HepG2 (cell line): ENCODE results near the gene GPR42. TPM values are rescaled to one million over a fixed set of nuclear protein-coding genes. Genes with fewer than 3 reads are reported as not detected.
A peak's percentile ranks its signal among the peaks of the same experiment; 100 is the strongest.

Experiments used
- ATAC-seq: fragments of 200-7000 bp; cut with Tn5 transposase; 3 replicates; pipeline ENCODE4 v1.9.1; 2020; ENCODE audit warnings: mild to moderate bottlenecking, moderate library complexity
- BruUV-seq: library from RNA; stranded (reverse); fragments of 400-500 nt; replicated peaks from 2 replicates; lab custom pipeline; 2021; lab: Mats Ljungman, UMichigan
- CTCF ChIA-PET: fragments of 300-600 bp; formaldehyde crosslinking; extraction: SDS; loops from one replicate; lab custom pipeline; 2021; ENCODE audit warnings: low total read pairs, inconsistent platforms, low intra/inter-chr PET ratio; lab: Yijun Ruan, JAX
- POLR2A ChIA-PET: fragments of 350-600 bp; sonication (Branson Sonifier 250); formaldehyde crosslinking; loops from one replicate; lab custom pipeline; 2020; ENCODE audit warnings: antibody characterized with exemption, inconsistent platforms; lab: Yijun Ruan, JAX
- DNase-seq: peaks from one replicate; pipeline ENCODE4 v3.0.0-alpha.2; 2015; ENCODE audit warnings: low spot score
- FAIRE-seq: peaks from 3 replicates; lab custom pipeline; 2011; peaks lifted over from hg19 to GRCh38; lab: Jason Lieb, UNC
- H2AFZ ChIP-seq: one replicate; pipeline ENCODE4 v1.6.1; 2011; ENCODE audit warnings: low read length, inconsistent platforms
- H3K27ac ChIP-seq: fragments of 300-600 bp; 3 replicates; pipeline ENCODE4 v1.8.0; 2011; ENCODE audit warnings: mixed run types, mild to moderate bottlenecking, mixed read lengths, low read length, inconsistent platforms; ENCODE audit not compliant: insufficient read depth; ENCODE audit errors: extremely low read length
- H3K27me3 ChIP-seq, 2 experiments: fragments of 200-600 bp in 1 of 2; 2 replicates in 1 of 2; 3 replicates in 1 of 2; pipeline versions ENCODE4 v1.6.0 to v1.8.0; 2011; ENCODE audit warnings: low read length in 2 of 2, mild to moderate bottlenecking in 2 of 2, moderate library complexity in 2 of 2, inconsistent platforms in 1 of 2; ENCODE audit not compliant: insufficient read depth in 2 of 2, control insufficient read depth in 1 of 2
- H3K36me3 ChIP-seq, 2 experiments: fragments of 200-600 bp in 1 of 2; replicated peaks in 1 of 2; 2 replicates in 1 of 2; 3 replicates in 1 of 2; pipeline versions ENCODE4 v1.5.1 to v1.8.0; 2011; ENCODE audit warnings: low read length in 2 of 2, inconsistent platforms in 1 of 2; ENCODE audit not compliant: insufficient read depth in 2 of 2, control insufficient read depth in 1 of 2
- H3K4me1 ChIP-seq: 2 replicates; pipeline ENCODE4 v1.5.1; 2012; ENCODE audit warnings: low read length, inconsistent platforms; ENCODE audit not compliant: insufficient read depth
- H3K4me2 ChIP-seq: 2 replicates; pipeline ENCODE4 v1.6.0; 2011; ENCODE audit warnings: low read depth, low read length, inconsistent platforms
- H3K4me3 ChIP-seq, 3 experiments: fragments of 200-600 bp in 1 of 3; sonication (generic), shearing (Covaris generic) in 1 of 3; replicated peaks in 1 of 3; 2 replicates each; pipeline ENCODE4 v1.5.1; 2011 to 2016; ENCODE audit warnings: low read length in 3 of 3, inconsistent platforms in 2 of 3, low read depth in 2 of 3, mild to moderate bottlenecking in 2 of 3, control low read depth in 1 of 3, mixed read lengths in 1 of 3; ENCODE audit not compliant: insufficient read depth in 1 of 3
- H3K79me2 ChIP-seq: one replicate; pipeline ENCODE4 v1.6.1; 2011; ENCODE audit warnings: low read length, inconsistent platforms; ENCODE audit not compliant: insufficient read depth
- H3K9ac ChIP-seq: 2 replicates; pipeline ENCODE4 v1.6.0; 2011; ENCODE audit warnings: mild to moderate bottlenecking, low read depth, low read length, inconsistent platforms; ENCODE audit not compliant: insufficient read depth
- H3K9me3 ChIP-seq: 2 replicates; pipeline ENCODE4 v1.5.1; 2012; ENCODE audit warnings: mild to moderate bottlenecking, low read length
- H4K20me1 ChIP-seq: 2 replicates; pipeline ENCODE4 v1.6.0; 2011; ENCODE audit warnings: inconsistent platforms, mild to moderate bottlenecking, low read length, moderate library complexity; ENCODE audit not compliant: insufficient read depth
- E2F2 ChIP-seq: sonication (generic); formaldehyde crosslinking; IDR thresholded peaks from 2 replicates; pipeline ENCODE4 v1.4.0; 2020; ENCODE audit warnings: missing genetic modification reagents, borderline replicate concordance
- KMT2A ChIP-seq: sonication (generic); formaldehyde crosslinking; IDR thresholded peaks from 2 replicates; pipeline ENCODE4 v1.4.0; 2020; ENCODE audit warnings: missing genetic modification reagents
- MEIS1 ChIP-seq: sonication (generic); formaldehyde crosslinking; IDR thresholded peaks from 2 replicates; pipeline ENCODE4 v1.9.0; 2021; ENCODE audit warnings: mild to moderate bottlenecking, missing genetic modification reagents, moderate library complexity, borderline replicate concordance
- MLX ChIP-seq: IDR thresholded peaks from 2 replicates; pipeline ENCODE4 v1.6.1; 2016
- NFRKB ChIP-seq: fragments of 450-650 bp; IDR thresholded peaks from 2 replicates; pipeline ENCODE4 v1.6.1; 2017
- REL ChIP-seq: sonication (generic); formaldehyde crosslinking; conservative IDR thresholded peaks from 2 replicates; pipeline ENCODE4 v1.8.0; 2022; ENCODE audit warnings: mild to moderate bottlenecking, missing genetic modification reagents, moderate library complexity
- RXRA ChIP-seq: sonication (generic); formaldehyde crosslinking; IDR thresholded peaks from 2 replicates; pipeline ENCODE4 v1.5.1; 2020; ENCODE audit warnings: missing genetic modification reagents
- SRSF9 ChIP-seq: fragments of 200-400 bp; formaldehyde crosslinking; IDR thresholded peaks from 2 replicates; pipeline ENCODE4 v1.6.1; 2018; ENCODE audit warnings: borderline replicate concordance, mild to moderate bottlenecking, low read depth, low read length; ENCODE audit not compliant: insufficient read depth, poor library complexity, severe bottlenecking
- TBX3 ChIP-seq: fragments of 450-650 bp; IDR thresholded peaks from 2 replicates; pipeline ENCODE4 v1.6.1; 2017; ENCODE audit warnings: antibody characterized with exemption, mild to moderate bottlenecking, inconsistent platforms, borderline replicate concordance
- ZNF441 ChIP-seq: sonication (generic); formaldehyde crosslinking; IDR thresholded peaks from 2 replicates; pipeline ENCODE4 v1.7.0; 2021; ENCODE audit warnings: missing genetic modification reagents, borderline replicate concordance
- ZNF619 ChIP-seq: sonication (generic); formaldehyde crosslinking; IDR thresholded peaks from 2 replicates; pipeline ENCODE4 v1.4.0; 2020; ENCODE audit warnings: mild to moderate bottlenecking, missing genetic modification reagents
- ZNF788 ChIP-seq: sonication (generic); formaldehyde crosslinking; IDR thresholded peaks from 2 replicates; pipeline ENCODE4 v1.5.0; 2020; ENCODE audit warnings: mild to moderate bottlenecking, missing genetic modification reagents, borderline replicate concordance
- ZNF883 ChIP-seq: sonication (generic); formaldehyde crosslinking; IDR thresholded peaks from 2 replicates; pipeline ENCODE4 v1.5.1; 2020; ENCODE audit warnings: mild to moderate bottlenecking, missing genetic modification reagents; ENCODE audit errors: not compliant biosample characterization
- WGBS: methylation state at CpG from one replicate; pipeline ENCODE4 v1.1.6; 2017; ENCODE audit warnings: low lambda C conversion rate; 5-methylcytosine and 5-hydroxymethylcytosine counted together
- in situ Hi-C: cut with HindIII; loops from 2 replicates; pipeline ENCODE4 v1.10.0; 2017; ENCODE audit warnings: low pct_unique_long_range_greater_than_20kb; ENCODE audit not compliant: extremely low pct_ligation_motif_present
- intact Hi-C: fragments of 100-400 bp; cut with micrococcal nuclease; formaldehyde crosslinking; loops from one replicate; pipeline ENCODE4 v1.10.0; 2022; ENCODE audit not compliant: unreplicated experiment
- polyA plus RNA-seq, 8 experiments: library from polyadenylated mRNA; depleted of rRNA in 3 of 8; stranded (reverse) in 7 of 8; unstranded in 1 of 8; fragments of >200 nt; fragmentation: Illumina TruSeq in 4 of 8; extraction: Trizol in 4 of 8; gene quantifications; 2 replicates each; pipeline versions ENCODE4 v1.2.1 to v1.2.3, GENCODE V29; 2011 to 2016; ENCODE audit warnings: low read depth in 4 of 8, missing spikeins in 1 of 8, mixed read lengths in 1 of 8; ENCODE audit not compliant: insufficient read depth in 1 of 8
- total RNA-seq, 5 experiments: library from RNA; depleted of rRNA; stranded (reverse); fragments of >200 nt; fragmentation: Illumina TruSeq; extraction: Trizol; gene quantifications; 2 replicates each; pipeline ENCODE4 v1.2.3, GENCODE V29; 2016; ENCODE audit warnings: low read depth in 1 of 5
- TF ChIP-seq, protein P1 (sequence below): fragments of 450-650 bp; IDR thresholded peaks from 2 replicates; pipeline ENCODE4 v1.6.1; 2017
- TF ChIP-seq, protein P2 (sequence below): sonication (generic); formaldehyde crosslinking; IDR thresholded peaks from 2 replicates; pipeline ENCODE4 v1.5.0; 2020; ENCODE audit warnings: missing genetic modification reagents

Gene GPR42
- total and polyA plus RNA-seq, 2 of the 13 experiments (the other 11 are each of a cell fraction or from before 2014, with no cell fraction given), result not detected

- Histone ChIP-seq H3K9me3 (no peaks in the 10 kb centered on the region), H3K27ac (no peak overlapping the region), H3K4me2 (no peak overlapping the region), H3K4me3 (no peak overlapping the region), H3K36me3 (no peaks in the 10 kb centered on the region), H3K4me1 (peaks cover 49% of the 10 kb centered on the region), H2AFZ (no peak overlapping the region), H4K20me1 (no peaks in the 10 kb centered on the region)
- WGBS, result 82% methylated on average over 9 of the region's 9 CpGs
- DNase-seq, result no peak
- POLR2A ChIA-PET, result no interaction called here
- FAIRE-seq, result no peak
- BruUV-seq, result no TSS peak
- no peak for ATAC-seq
- intact Hi-C loops (no loop called here), in situ Hi-C loops (no loop called here)
- CTCF ChIA-PET, result no interaction called here
- TF ChIP-seq NFRKB (no peak), ZNF441 (peak; percentile 57; the same call in 1 of the 2 replicates)
- TF ChIP-seq, all 625 proteins: peak for 1
- H3K79me2 ChIP-seq, result no peaks in the 10 kb centered on the region
- H3K9ac ChIP-seq, result no peak overlapping the region
- H3K27me3 ChIP-seq, result no peaks in the 10 kb centered on the region
These were observed 48.9 kb upstream of the GPR42 start for GRCh38 chr19:35322014-35322413.

DNA sequence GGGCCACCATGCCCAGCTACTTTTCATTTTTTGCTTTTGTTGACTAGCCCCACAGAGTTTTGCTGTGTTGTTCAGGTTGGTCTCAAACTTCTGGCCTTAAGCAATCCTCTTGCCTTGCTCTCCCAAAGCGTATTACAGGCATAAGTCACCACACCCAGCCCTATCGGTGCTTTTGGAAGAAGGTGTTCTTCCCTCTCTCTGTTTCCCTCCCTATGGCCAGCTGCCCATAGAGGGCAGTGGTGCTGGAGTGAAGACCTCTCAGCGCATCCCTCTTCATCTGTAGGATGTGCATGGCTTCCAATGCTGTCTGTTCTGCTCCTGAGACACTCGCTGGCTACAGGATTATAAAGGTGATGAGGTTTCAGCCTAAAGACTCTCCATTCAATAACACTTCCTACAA, 43.2 kb upstream of the GPR42 start:
- no TSS peak for BruUV-seq
- intact Hi-C loops, result no loop called here
- in situ Hi-C loops, result no loop called here
- no peak overlapping the region for H3K4me2 ChIP-seq
- no peak overlapping the region for H3K9ac ChIP-seq
- ATAC-seq, result peak; percentile 74
- H4K20me1 ChIP-seq, result no peaks in the 10 kb centered on the region
- ChIA-PET POLR2A (no interaction called here), CTCF (interaction anchor here (1.3 kb wide), 1 partner anchor 59 kb away, joined by 4 read pairs; the partner anchor contains the start of gene USF2)
- DNase-seq, result peak; percentile 31
- H3K9me3 ChIP-seq, result no peaks in the 10 kb centered on the region
- H3K36me3 ChIP-seq, result no peaks in the 10 kb centered on the region
- no peak overlapping the region for H3K4me3 ChIP-seq
- H2AFZ ChIP-seq, result no peak overlapping the region
- peaks cover 24% of the 10 kb centered on the region for H3K4me1 ChIP-seq
- no peak overlapping the region for H3K27ac ChIP-seq
- no peaks in the 10 kb centered on the region for H3K27me3 ChIP-seq
- H3K79me2 ChIP-seq, result no peaks in the 10 kb centered on the region
- WGBS, result 65% methylated on average over 4 of the region's 4 CpGs
- FAIRE-seq, result peak; percentile 18
- TF ChIP-seq, protein P1, sequence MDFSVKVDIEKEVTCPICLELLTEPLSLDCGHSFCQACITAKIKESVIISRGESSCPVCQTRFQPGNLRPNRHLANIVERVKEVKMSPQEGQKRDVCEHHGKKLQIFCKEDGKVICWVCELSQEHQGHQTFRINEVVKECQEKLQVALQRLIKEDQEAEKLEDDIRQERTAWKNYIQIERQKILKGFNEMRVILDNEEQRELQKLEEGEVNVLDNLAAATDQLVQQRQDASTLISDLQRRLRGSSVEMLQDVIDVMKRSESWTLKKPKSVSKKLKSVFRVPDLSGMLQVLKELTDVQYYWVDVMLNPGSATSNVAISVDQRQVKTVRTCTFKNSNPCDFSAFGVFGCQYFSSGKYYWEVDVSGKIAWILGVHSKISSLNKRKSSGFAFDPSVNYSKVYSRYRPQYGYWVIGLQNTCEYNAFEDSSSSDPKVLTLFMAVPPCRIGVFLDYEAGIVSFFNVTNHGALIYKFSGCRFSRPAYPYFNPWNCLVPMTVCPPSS, result no peak
- TF ChIP-seq ZNF883 (CRISPR knock-in tag) (no peak), ZNF788 (CRISPR knock-in tag) (no peak), REL (no peak), RXRA (CRISPR knock-in tag) (no peak), TBX3 (no peak), ZNF619 (CRISPR knock-in tag) (no peak), MLX (CRISPR knock-in tag) (no peak), MEIS1 (CRISPR knock-in tag) (no peak), E2F2 (CRISPR knock-in tag) (no peak), SRSF9 (no peak), KMT2A (CRISPR knock-in tag) (no peak)
- TF ChIP-seq, protein P2, sequence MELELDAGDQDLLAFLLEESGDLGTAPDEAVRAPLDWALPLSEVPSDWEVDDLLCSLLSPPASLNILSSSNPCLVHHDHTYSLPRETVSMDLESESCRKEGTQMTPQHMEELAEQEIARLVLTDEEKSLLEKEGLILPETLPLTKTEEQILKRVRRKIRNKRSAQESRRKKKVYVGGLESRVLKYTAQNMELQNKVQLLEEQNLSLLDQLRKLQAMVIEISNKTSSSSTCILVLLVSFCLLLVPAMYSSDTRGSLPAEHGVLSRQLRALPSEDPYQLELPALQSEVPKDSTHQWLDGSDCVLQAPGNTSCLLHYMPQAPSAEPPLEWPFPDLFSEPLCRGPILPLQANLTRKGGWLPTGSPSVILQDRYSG (CRISPR knock-in tag), result no peak
